ENCODE measurements around the gene STARD10.

- peak; percentile 13 to 31 (median 18) for TF ChIP-seq CTCF (IDR thresholded peaks at IDR 0.05)
- TF ChIP-seq POLR2A (IDR thresholded peaks at IDR 0.05), result no peak
Measured at GRCh38 chr11:72753341-72754148, 40.3 kb downstream of the STARD10 start.
